Testis (tissue), 2 donors: ENCODE data around the gene STK39.

Experiments
- CTCF ChIP-seq, 3 experiments: fragments of 450-650 bp in 2 of 3; fragments of 200-600 bp in 1 of 3; sonication (generic) in 1 of 3; IDR thresholded peaks; one replicate each; pipeline ENCODE4 v1.5.1; 2016 to 2019; ENCODE audit warnings: antibody characterized with exemption in 3 of 3, mild to moderate bottlenecking in 2 of 3, moderate library complexity in 1 of 3
- POLR2A ChIP-seq: fragments of 450-650 bp; IDR thresholded peaks from one replicate; pipeline ENCODE4 v1.6.1; 2017; ENCODE audit warnings: antibody characterized with exemption, mild to moderate bottlenecking, moderate library complexity

GRCh38 chr2:168058675-168059074 lies 188.7 kb downstream of the STK39 start:
- TF ChIP-seq POLR2A, result no peak
- TF ChIP-seq CTCF (IDR thresholded peaks at IDR 0.05), result no peak
